T follicular helper cell (primary cell): ENCODE data around the gene WDR48.
A peak's percentile ranks its signal among the peaks of the same experiment; 100 is the strongest.

Experiments used
- DNase-seq: peaks from one replicate; pipeline ENCODE4 v3.0.0-alpha.2; 2020; ENCODE audit warnings: low read depth

Gene WDR48

GRCh38 chr3:39102504-39103323, 50.9 kb downstream of the WDR48 start:
- no peak for DNase-seq

DNA sequence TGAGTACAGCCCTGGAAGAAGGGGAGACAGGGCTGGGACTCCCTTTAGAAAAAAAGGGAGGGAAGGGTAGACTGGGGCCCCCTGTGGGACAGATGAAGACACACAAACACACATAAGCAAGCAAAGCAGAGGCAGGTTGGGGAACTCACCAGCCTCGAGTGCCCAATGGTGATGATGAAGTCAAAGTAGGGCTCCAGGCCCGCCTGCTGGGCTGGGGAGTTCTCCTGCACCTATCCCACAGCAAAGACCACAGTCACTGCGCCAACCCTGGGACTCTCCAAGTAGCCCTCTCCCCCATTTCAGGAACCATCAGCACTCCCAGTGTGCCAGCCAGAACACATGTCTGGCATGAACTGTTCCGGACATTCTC, 51.5 kb downstream of the WDR48 start:
- no peak for DNase-seq

- DNase-seq: no peak
These were observed 52.2 kb downstream of the WDR48 start for GRCh38 chr3:39103791-39104552.

GRCh38 chr3:39104961-39105686, 53.3 kb downstream of the WDR48 start:
- no peak for DNase-seq

- no peak for DNase-seq
These were observed 53.9 kb downstream of the WDR48 start for GRCh38 chr3:39105687-39106063.

DNA sequence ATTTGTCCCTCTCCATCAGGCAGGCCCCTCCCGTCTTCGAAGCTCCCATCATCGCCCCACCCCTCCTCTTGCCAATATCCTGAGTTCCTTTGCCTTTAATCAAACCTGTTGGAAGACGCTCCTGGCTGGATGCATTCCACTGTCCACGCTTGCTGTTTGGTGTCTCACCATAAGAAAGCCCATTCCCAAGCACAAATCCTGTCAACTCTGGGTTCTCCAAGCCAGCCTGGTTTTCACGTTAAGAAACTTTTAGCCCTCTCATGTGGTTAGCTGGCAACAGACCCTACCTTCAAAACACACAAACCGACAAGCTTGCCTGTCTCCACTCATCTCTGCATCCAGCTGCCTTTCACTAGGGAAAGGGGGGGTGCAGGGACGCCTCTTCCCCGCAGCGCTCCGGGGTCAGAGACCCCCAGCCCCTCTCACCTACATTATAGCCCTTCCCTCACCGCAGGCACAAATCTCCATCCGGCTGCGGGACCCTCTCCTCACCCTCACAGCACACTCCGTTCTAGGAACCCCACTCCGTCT, 54.5 kb downstream of the WDR48 start:
- no peak for DNase-seq

DNA sequence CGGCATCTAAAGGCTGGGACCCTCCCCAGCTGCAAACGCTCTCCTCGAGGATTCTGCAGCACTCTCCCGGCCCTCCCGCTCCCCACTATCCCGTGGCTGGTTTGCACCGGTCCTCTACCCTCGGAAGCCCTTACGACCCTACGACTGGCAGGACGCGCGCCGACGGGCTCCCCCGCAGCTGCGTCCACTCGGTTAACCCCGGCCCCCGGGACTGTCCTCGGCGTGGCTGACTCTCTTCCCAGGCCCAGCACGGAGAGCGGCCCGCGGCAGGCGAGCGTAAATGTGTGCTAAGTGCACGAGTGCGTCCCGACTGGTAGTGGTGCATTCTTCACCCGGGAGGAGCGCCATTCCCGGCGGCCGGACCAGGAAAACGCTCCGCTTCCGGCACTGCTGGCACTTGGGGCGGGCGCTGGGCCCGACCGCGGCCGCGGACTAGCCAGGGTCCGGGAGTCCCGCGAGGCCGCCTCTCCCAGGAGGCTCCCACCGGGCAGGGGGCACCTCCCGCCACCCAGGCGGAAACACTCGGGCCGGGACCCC, 55.1 kb downstream of the WDR48 start:
- DNase-seq: no peak

DNA sequence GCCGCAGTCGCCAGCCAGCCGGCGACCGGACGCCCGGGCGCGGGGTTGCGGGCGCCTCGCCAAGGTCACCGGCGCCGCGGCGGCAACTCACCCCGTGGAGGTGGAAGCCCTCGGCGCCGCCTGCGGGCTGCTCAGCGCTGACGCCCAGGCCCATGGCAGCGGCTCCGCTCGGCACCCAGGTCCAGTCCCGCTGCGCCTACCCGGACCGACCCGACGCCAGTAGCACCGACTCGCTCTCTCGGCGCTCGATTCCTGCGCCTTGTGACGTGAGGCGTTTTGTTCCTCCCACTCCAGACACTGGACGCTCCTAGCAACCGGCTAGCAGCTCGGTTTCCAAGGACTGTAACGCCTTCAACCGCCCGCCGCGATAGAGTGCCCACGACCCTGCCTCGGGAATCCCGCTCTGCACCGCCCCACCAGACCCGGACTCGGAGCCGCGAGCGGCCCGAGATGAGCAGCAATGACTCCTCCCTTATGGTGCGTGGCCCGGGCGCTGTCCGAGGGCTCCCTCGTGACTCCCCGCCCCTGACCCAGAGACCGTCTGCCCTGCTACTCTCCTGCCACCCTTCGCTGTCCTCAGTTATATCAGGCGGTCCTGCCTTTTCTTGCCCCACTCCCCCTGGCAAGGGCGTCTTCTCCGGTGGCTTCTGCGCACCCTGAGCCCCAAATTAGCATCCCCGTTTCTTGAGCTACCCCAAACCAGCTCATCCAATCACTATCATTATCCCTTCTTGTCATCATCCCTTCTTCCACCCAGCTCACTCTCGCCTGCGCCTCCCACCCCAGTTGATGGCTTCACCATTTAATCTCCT, 55.8 kb downstream of the WDR48 start, which contains the start of the genes GORASP1 and TTC21A:
Gene GORASP1, minus strand, starts transcription at position 240 of the 812 bp plus-strand sequence. Its CDS starts 86 bp downstream, at position 154.
Gene TTC21A, plus strand, starts transcription at position 293 of the 812 bp plus-strand sequence. Its CDS starts 158 bp downstream, at position 451.
- DNase-seq: peak; percentile 40

- DNase-seq: no peak
These were observed 56.4 kb downstream of the WDR48 start for GRCh38 chr3:39108200-39108710.

GRCh38 chr3:39109086-39109485, 57.3 kb downstream of the WDR48 start:
- no peak for DNase-seq

DNA sequence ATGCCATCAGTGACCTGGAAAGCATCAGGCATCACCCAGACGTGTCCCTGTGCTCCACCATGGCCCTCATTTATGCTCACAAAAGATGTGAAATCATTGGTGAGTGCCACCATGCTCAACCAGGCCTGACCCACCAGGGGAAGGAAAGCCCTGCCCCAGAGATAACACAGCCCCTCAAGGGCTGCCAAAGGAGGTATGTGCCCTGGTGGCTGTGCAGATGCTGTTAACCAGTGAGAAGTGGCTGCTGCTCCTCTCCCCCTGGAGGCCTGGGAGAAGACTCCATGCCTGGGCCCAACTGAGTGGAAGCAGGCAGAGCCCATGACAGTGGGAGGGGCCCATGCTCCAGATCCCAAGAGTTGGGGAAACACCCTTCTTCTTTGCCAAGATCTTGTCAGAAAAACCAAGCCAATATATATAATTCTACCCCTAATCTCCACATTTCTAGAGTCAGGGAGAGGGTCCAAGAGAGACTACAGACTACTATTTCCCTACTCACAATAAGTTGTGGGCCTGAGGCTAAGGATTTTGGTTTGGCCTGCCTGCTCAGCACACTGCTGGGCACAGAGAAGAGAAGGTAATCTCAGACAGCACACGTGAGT, 58.3 kb downstream of the WDR48 start:
- no peak for DNase-seq

- no peak for DNase-seq
These were observed 60.3 kb downstream of the WDR48 start for GRCh38 chr3:39112113-39112512.

GRCh38 chr3:39112535-39112934, 60.7 kb downstream of the WDR48 start:
- no peak for DNase-seq

DNA sequence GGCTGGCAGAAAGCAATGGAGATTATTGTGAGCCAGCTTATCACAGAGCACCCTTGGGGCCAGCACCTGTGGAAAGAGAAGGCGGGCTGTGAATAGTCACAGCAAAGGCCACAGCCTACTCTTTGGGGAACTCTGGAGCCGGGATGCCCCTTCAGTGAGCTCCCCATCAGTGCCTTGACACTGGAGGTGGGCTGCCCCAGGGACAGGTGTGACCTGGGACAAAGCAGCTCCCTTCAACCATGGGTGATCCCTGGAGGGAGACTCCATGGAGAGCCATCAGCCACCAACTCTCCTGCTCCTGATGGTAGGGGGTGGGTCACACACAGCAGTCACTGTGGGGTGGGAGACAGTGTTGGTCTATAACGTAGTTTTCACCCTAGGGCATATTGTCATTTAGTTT, 61.5 kb downstream of the WDR48 start:
- no peak for DNase-seq

DNA sequence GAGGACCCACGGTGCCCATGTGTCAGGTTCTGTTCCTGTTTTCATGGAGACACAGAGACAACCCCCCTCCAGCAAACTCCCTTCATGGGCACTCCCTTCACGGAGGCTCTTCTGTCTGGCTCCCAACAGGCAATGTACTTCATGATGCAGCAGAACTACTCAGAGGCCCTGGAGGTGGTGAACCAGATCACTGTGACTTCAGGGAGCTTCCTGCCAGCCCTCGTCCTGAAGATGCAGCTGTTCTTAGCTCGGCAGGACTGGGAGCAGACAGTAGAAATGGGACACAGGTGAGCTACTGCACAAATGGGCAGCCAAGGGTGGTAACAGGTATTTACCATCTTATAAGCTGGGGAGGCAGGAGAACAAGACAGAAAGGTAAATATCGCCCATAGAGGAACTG, 62.6 kb downstream of the WDR48 start:
- DNase-seq: no peak

GRCh38 chr3:39115870-39116269, 64.1 kb downstream of the WDR48 start:
- no peak for DNase-seq

DNA sequence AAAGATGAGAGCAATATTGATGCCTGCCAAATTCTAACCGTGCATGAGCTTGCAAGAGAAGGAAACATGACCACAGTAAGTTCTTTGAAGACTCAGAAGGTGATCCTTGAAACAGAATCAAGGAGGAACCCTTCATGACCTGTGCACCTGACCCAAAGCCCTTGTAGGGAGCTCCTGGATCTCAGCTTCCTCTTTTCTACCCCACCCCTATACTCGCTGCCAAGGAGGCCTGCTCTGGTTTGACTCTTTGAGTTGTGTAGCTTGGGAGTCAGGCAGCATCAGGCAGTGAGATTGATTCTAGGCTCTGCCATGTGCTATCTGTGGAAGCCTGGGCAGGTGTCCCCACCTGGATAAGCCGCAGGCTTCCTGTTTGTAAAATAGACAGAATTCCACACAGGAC, 66.3 kb downstream of the WDR48 start:
- DNase-seq: no peak

- no peak for DNase-seq
These were observed 67.3 kb downstream of the WDR48 start for GRCh38 chr3:39118931-39119660.

DNA sequence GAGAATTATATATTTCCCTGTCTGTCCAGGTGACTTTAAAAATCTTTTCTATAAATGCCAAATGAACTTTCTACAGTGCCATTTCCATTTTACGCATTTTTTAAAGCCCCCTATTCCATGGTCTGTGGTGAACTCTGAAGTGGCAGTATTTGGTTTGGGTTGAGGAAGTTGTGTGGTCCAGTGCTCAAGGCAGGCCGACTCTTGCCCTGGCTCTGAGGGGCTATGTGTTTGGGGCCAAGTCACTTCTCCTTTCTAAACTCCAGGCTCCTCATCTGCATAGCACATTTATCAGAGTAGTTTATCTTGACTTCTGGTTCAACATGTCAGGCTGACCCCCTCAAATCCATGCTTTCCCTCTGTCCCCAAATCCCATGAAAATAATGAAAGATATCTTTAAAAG, 69.8 kb downstream of the WDR48 start:
- DNase-seq: no peak

DNA sequence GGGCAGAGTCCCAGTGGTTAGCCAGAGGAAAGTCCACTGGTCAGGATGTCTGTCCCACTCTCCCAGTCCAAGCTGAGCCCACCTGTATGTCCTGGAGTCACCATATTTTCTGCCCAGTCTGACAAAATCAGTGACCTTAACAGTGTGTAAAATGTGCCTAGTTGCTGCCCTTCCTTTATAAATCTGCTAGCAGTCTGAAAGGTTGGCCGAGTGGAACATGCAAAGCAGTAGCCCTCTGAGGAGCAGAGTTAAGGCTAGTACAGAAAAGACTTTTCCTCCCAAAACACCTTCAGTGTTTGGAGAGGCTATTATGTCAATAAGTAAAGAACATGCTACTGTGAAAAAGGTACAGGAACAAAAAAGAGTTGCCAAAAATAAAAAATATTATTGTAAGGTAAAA, 71.0 kb downstream of the WDR48 start:
- DNase-seq: no peak
